PFSK-1 (cell line): ENCODE measurements around the gene GPR132.

Source experiments
- POLR2AphosphoS5 ChIP-seq: IDR thresholded peaks from 2 replicates; pipeline ENCODE4 v1.6.1; 2012; ENCODE audit warnings: low read depth, mild to moderate bottlenecking, control low read depth, low read length, moderate library complexity
- TAF1 ChIP-seq: IDR thresholded peaks from 2 replicates; pipeline ENCODE4 v1.6.1; 2012; ENCODE audit warnings: low read length, control low read depth, borderline replicate concordance; ENCODE audit not compliant: insufficient read depth
- TF ChIP-seq, protein P1 (sequence below), 2 experiments: IDR thresholded peaks; 2 replicates each; pipeline versions ENCODE4 v1.6.1 to v1.8.0; 2011 to 2012; ENCODE audit warnings: low read depth in 2 of 2, low read length in 2 of 2, control low read depth in 1 of 2, inconsistent platforms in 1 of 2, mild to moderate bottlenecking in 1 of 2, moderate library complexity in 1 of 2; ENCODE audit not compliant: insufficient read depth in 1 of 2

DNA sequence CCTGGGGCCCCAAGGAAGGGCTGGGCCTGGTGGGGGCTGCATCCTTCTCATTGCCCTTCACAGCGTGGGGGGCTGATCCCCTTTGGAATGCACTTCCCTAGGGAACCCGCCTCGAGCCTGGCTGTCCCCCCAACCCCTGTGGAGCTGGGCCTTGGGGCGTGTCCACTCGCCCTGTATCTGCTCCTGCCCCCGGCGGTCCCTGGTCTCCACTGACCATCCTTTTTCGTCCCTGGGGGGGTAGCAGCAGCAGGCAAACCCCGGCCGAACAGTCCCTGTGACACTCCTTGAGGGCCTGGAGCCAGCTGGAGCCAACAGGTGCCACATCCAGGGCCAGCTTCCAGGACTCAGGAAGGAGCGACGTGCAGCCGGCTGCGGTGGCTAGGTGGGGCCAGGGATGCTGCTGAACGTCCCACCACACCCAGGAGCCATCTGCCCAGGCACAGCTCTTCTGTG lies 9.4 kb upstream of the GPR132 start:
- TF ChIP-seq TAF1 (no peak), POLR2AphosphoS5 (no peak)
- TF ChIP-seq, protein P1, sequence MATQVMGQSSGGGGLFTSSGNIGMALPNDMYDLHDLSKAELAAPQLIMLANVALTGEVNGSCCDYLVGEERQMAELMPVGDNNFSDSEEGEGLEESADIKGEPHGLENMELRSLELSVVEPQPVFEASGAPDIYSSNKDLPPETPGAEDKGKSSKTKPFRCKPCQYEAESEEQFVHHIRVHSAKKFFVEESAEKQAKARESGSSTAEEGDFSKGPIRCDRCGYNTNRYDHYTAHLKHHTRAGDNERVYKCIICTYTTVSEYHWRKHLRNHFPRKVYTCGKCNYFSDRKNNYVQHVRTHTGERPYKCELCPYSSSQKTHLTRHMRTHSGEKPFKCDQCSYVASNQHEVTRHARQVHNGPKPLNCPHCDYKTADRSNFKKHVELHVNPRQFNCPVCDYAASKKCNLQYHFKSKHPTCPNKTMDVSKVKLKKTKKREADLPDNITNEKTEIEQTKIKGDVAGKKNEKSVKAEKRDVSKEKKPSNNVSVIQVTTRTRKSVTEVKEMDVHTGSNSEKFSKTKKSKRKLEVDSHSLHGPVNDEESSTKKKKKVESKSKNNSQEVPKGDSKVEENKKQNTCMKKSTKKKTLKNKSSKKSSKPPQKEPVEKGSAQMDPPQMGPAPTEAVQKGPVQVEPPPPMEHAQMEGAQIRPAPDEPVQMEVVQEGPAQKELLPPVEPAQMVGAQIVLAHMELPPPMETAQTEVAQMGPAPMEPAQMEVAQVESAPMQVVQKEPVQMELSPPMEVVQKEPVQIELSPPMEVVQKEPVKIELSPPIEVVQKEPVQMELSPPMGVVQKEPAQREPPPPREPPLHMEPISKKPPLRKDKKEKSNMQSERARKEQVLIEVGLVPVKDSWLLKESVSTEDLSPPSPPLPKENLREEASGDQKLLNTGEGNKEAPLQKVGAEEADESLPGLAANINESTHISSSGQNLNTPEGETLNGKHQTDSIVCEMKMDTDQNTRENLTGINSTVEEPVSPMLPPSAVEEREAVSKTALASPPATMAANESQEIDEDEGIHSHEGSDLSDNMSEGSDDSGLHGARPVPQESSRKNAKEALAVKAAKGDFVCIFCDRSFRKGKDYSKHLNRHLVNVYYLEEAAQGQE (IDR thresholded peaks at IDR 0.05; ENCODE audit: insufficient read depth in 1 of 2, low read depth in 2 of 2, low read length in 2 of 2) = no peak
